ENCODE results near the gene PUDP.

Gene PUDP

GRCh38 chrX:7146703-7147412 is 1.1 kb downstream of the PUDP start:
- no peak for DNase-seq

GRCh38 chrX:7146020-7146702 is 1.8 kb downstream of the PUDP start:
- DNase-seq, result no peak

- DNase-seq, result no peak
These were observed 2.5 kb downstream of the PUDP start for GRCh38 chrX:7145454-7145853.

GRCh38 chrX:7143941-7144525 is 3.9 kb downstream of the PUDP start:
- no peak for DNase-seq

- no peak for DNase-seq
These were observed 4.9 kb downstream of the PUDP start for GRCh38 chrX:7143076-7143475.

GRCh38 chrX:7139202-7140081 is 8.5 kb downstream of the PUDP start:
- DNase-seq, result no peak

GRCh38 chrX:7134981-7135380 is 13.0 kb downstream of the PUDP start:
- no peak for DNase-seq

- DNase-seq, result no peak
These were observed 14.9 kb downstream of the PUDP start for GRCh38 chrX:7133050-7133440.

- DNase-seq, result no peak
These were observed 15.5 kb downstream of the PUDP start for GRCh38 chrX:7132335-7133049.

GRCh38 chrX:7131621-7132020 is 16.3 kb downstream of the PUDP start:
- no peak for DNase-seq

- DNase-seq, result no peak
These were observed 20.9 kb downstream of the PUDP start for GRCh38 chrX:7127056-7127455.

GRCh38 chrX:7120878-7121219 is 27.1 kb downstream of the PUDP start:
- no peak for DNase-seq

GRCh38 chrX:7119950-7120877 is 27.7 kb downstream of the PUDP start:
- DNase-seq, result no peak

GRCh38 chrX:7117587-7117986 is 30.4 kb downstream of the PUDP start:
- no peak for DNase-seq

- no peak for DNase-seq
These were observed 31.9 kb downstream of the PUDP start for GRCh38 chrX:7116081-7116480.

- no peak for DNase-seq
These were observed 32.4 kb downstream of the PUDP start for GRCh38 chrX:7115557-7115956.

- no peak for DNase-seq
These were observed 35.9 kb downstream of the PUDP start for GRCh38 chrX:7112071-7112470.

GRCh38 chrX:7111518-7111917 is 36.4 kb downstream of the PUDP start:
- no peak for DNase-seq

- no peak for DNase-seq
These were observed 37.1 kb downstream of the PUDP start for GRCh38 chrX:7110821-7111276.

GRCh38 chrX:7109838-7110793 is 37.8 kb downstream of the PUDP start:
- DNase-seq, result no peak
